ENCODE data around the gene LRRTM4.
"Not testable (repeated sequence)": the region's sequence is repeated elsewhere in the genome, so short reads cannot be mapped to it uniquely, and the experiment has no call there.

The LRRTM4 gene

GRCh38 chr2:77156599-77156998, 365.6 kb downstream of the LRRTM4 start:
- no peak for DNase-seq

- no peak for DNase-seq
Measured at GRCh38 chr2:77155511-77155910, 366.7 kb downstream of the LRRTM4 start.

- no peak for DNase-seq
Measured at GRCh38 chr2:77149565-77149964, 372.6 kb downstream of the LRRTM4 start.

DNA sequence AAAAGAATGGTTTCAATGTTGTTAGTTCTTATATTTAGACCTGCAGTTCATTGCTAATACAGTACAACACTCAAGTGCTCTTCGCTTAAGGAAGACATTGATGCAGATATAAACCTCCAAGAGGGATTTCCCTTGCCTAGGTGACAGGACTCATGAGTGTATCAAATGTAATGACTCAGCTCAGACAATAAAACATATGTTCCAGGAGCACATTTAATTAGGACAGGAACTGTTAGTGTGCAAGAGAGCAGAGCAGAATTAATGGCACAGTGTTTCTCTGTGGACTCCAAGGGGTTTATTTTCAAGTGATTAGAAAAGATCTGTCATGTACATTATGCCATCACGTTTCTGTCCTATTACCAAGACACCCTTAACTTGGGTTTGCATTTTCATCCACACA, 375.0 kb downstream of the LRRTM4 start:
- no peak for DNase-seq

DNA sequence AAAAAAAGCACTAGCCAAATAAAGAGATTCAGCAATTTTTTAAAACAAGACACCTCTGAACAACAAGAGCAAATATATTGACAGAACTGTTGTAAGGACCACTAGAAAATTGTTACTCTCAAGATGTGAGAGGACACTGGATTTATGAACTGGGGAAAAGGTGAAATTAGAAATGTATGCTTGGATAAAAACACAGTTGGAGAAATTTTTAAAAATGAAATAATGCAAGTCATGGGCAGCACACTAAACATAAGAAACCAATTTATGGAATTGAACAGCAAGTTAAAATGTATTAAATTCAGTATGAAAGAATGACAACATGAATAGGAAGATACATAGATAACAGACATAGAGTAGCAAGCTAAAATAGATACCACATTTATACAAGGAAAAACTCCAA, 377.4 kb downstream of the LRRTM4 start:
- no peak for DNase-seq

GRCh38 chr2:77142141-77142540, 380.0 kb downstream of the LRRTM4 start:
- DNase-seq = no peak

DNA sequence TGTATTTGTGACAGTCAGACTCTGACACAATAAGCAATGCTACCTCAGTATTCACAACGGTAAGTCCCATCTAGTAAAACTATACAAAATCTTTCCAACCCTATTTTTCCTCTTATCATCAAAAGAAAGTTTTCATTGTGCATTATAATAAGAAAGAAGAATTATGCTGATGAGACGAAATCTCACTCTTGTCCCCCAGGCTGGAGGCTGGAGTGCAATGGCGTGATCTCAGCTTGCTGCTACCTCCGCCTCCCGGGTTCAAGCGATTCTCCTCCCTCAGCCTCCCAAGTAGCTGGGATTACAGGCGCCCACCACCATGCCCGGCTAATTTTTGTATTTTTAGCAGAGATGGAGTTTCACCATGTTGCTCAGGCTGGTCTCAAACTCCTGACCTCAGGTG, 393.7 kb downstream of the LRRTM4 start:
- not testable (repeated sequence) for DNase-seq

DNA sequence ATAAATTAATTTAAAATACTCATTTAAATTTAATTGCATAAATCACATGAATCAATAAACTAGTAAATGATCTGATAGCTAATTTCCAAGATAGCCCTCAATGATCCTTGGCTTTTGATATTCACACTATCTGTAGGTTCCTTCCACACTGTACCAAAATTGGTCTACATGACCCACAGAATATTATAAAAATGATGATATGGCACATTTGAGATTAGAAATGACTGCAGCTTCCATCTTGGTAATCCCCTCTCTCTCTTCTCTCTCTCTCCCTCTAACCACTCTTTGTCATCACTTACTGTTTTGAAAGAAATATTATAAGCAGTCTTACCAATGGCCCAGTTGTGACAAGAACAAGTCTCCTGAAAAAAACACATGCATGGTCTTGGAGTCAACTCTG, 394.8 kb downstream of the LRRTM4 start:
- DNase-seq = no peak

DNA sequence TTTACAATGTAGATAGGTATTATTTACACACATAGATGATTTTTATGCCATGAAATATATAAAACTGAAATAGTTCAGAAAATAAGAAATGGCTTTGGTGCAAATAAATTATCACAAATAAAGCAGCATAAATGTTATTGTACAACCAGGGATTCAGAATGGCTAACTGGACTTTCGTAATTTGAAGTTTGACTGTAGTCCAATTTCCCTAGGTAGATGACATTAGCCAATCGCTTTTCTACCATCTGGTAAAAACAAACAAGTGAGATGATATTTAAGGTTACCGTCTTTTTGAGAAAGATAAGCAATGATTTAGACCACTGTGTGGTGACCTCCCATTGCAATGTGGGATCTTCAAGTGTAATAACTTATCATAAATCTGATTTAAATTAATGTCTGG, 400.7 kb downstream of the LRRTM4 start:
- no peak for DNase-seq

DNA sequence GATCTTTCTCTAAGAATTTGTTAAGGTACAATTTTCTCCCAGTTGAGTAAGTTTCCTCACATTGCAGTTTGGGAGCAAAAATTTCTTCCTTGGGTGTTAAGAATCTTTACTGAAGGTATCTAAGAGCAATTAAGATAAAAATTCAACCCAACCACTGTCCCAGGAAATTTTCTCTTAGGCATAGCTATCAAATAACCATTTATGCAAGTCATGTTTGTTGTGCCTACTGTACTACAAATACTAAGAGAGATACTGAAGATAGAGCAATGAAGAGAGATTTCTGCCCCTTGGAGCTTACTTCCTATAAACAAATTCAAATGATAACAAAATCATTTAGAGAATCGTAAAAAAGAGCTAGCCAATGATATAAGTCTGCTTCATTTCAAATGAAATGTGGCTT, 402.8 kb downstream of the LRRTM4 start:
- no peak for DNase-seq

DNA sequence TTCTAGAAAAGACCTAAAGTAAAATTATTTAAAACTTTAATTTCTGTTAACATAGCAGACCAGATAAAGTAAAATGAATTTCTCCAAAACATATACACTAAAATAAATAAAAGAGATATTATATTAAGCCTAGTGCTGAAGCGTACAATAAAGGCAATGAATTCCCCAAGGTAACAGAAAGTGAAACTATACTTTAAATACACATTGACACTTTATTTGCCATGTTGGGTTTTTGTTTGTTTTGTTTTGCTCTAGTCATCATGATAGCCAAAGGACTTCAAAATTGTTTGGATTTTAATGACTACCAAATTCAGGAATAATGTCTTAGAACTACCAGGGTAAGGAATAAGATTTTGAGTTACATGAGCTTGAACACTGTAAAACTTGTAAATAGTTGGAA, 413.3 kb downstream of the LRRTM4 start:
- DNase-seq = no peak

DNA sequence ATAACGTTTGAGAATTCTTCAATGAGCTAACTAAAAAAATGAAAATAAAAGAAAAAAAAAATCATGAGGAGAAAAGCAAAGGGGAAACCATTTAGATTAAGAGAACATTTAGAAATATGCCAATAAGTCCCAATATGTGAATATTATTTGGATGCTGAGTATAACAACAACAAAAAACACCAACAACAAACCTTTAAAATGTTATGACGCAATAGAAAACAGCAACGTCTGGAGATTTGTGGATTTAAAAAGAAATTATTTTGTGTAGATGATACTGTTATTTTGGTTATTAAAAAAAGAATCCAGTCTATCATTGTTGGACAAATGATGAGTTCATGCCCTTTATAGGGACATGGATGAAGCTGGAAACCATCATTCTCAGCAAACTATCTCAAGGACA, 417.2 kb downstream of the LRRTM4 start:
- DNase-seq = no peak

- no peak for DNase-seq
Measured at GRCh38 chr2:77104554-77104953, 417.6 kb downstream of the LRRTM4 start.

DNA sequence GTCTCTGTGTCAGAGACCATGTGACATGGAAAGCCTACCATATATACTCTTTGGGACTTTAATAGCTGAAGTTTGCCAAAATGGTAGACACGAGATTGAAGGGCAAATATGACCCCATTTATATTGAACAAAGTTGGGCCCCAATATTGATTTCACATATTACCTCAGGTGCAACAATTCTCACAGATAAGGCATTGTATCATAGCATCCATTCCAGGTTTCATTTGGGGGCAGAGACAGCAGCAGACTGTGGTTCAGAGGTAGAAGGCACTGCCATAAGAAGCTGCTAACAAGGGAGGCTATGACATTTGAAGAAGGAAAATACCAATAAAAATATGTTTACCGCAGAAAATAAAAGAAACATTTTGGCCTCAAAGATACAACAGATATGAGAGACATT, 419.2 kb downstream of the LRRTM4 start:
- no peak for DNase-seq

- no peak for DNase-seq
Measured at GRCh38 chr2:77101796-77102452, 420.3 kb downstream of the LRRTM4 start.

DNA sequence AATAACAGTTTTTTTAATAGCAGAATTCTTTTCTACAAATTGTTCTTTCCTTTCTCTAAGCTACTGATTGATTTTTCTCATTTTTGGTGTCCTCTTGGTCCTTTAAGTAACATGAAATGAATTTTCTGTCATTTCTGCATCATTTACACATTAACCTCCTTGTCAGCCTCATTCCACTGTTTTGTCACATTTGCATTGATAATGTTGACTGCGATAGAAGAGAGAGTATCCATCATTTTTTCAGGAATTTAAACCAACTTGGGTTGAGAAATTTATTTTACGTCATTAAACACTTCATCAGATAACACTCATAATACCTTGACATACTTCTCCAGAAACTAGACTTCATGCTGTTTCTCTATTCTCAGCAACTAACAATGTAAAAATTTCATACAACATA, 422.2 kb downstream of the LRRTM4 start:
- DNase-seq = no peak

GRCh38 chr2:77095525-77095924, 426.7 kb downstream of the LRRTM4 start:
- not testable (repeated sequence) for DNase-seq

DNA sequence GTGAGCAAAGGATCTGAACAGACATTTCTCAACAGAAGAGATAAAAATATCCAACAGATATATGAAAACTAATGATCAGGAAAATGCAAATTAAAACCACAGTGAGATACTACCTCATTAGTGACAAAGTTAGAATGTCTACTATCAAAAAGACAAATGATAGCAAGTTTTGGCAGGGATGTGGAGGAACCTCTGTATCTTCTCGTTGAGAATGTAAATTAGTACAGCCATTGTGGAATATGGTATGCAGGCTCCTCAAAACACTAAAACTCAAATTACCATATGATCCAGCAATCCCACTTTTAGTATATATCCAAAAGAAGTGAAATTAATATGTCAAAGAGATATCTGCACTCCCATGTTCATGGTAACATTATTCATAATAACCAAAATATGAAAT, 427.1 kb downstream of the LRRTM4 start:
- DNase-seq = no peak

GRCh38 chr2:77088424-77088823, 433.8 kb downstream of the LRRTM4 start:
- not testable (repeated sequence) for DNase-seq

DNA sequence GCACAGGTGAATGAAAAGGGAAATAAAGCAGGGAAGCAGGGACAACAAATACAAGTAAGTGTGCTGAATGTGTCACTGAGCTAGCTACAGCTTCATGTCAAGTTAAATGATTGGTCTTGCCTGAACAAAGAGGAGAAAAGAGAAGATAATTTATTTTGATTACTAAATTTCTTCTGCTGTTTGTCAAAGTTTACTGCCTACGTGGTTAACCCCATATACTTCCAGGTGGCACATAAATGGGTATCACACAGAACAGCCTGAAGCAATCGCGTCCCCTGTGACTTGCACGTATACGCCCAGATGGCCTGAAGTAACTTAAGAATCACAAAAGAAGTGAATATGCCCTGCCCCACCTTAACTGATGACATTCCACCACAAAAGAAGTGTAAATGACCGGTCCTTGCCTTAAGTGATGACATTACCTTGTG, 434.2 kb downstream of the LRRTM4 start:
- no peak for DNase-seq

DNA sequence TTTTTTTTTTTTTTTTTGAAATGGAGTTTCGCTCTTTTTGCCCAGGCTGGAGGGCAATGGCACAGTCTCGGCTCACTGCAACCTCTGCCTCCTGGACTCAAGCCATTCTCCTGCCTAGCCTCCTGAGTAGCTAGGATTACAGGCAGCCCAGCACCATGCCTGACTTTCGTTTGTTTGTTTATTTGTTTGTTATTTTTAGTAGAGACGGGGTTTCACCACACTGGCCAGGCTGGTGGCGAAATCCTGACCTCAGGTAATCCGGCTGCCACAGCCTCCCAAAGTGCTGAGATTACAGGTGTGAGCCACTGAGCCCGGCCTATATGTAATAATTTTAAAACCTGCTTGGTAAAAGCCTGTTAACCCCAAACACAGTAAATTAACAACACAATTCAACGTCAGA, 435.7 kb downstream of the LRRTM4 start:
- no peak for DNase-seq

- no peak for DNase-seq
Measured at GRCh38 chr2:77086051-77086450, 436.1 kb downstream of the LRRTM4 start.

GRCh38 chr2:77085561-77085960, 436.6 kb downstream of the LRRTM4 start:
- DNase-seq = no peak

DNA sequence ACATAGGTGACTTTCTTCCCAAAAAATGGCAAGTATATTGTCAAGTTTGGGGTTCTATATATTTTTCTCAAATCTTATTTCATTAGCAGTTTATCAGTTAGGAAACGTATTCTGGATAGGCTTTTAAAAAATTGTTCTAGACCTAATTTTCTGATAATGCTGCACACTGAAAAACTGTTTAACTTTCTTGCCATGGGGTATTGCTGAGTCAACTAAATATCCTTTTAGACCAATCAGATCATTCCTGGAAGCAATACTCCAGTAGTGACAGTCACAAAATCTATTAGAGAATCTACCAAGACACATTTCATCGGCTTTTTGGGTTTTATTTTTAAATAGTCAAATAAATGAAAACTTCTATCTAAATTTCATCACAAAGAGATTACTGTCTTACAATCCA, 440.6 kb downstream of the LRRTM4 start:
- no peak for DNase-seq

DNA sequence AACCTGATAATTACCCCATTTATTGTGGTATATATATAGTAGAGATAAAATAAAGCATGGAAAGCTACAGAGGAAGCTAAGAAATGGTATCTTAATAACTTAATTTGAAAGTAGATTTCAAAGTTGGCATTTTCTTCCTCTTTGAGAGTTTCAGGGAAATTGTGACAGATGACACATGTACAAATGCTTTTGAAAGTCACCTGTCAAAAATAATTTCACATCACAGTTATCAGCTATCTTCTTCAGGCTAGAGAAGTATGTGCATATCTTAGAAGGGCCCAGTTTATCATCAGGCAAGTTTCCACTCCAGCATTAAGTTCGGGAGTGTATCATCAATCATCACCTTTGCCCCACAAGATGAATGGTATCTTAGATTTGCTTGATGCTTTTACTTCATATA, 457.9 kb downstream of the LRRTM4 start:
- DNase-seq = no peak

Measured in inflammatory macrophage (primary cell).